B cell (primary cell): ENCODE results near the gene PRR33. TPM values are rescaled to one million over a fixed set of nuclear protein-coding genes. Genes with fewer than 3 reads are reported as not detected.
A peak's percentile ranks its signal among the peaks of the same experiment; 100 is the strongest.
"Not testable (repeated sequence)": the region's sequence is repeated elsewhere in the genome, so short reads cannot be mapped to it uniquely, and the experiment has no call there.

Source experiments
- ATAC-seq: fragments of 200-7000 bp; cut with Tn5 transposase; one replicate; pipeline ENCODE4 v1.10.0; 2021; ENCODE audit warnings: low read depth, mild to moderate bottlenecking, moderate number of reproducible peaks, moderate library complexity
- CTCF ChIA-PET: fragments of 350-600 bp; sonication (Branson Sonifier 250); formaldehyde crosslinking; loops from one replicate; lab custom pipeline; 2021; ENCODE audit warnings: antibody characterized with exemption, inconsistent platforms; lab: Charles Lee
- POLR2A ChIA-PET: fragments of 350-600 bp; sonication (Branson Sonifier 250); formaldehyde crosslinking; loops from one replicate; lab custom pipeline; 2021; ENCODE audit warnings: antibody characterized with exemption; lab: Charles Lee
- DNase-seq: peaks from one replicate; pipeline ENCODE4 v3.0.0; 2013
- H2AFZ ChIP-seq: 2 replicates; pipeline ENCODE4 v1.6.1; 2012; ENCODE audit warnings: mild to moderate bottlenecking, low read depth, low read length; ENCODE audit not compliant: insufficient read depth, poor library complexity, severe bottlenecking
- H3K27ac ChIP-seq, 2 donors: 1 replicate in 1 of 2; 2 replicates in 1 of 2; pipeline ENCODE4 v1.5.1; 2012 to 2013; ENCODE audit warnings: low read length in 2 of 2, mild to moderate bottlenecking in 2 of 2, moderate library complexity in 1 of 2
- H3K27me3 ChIP-seq, 4 experiments: fragments of 200-600 bp in 1 of 4; sonication (generic) in 1 of 4; replicated peaks in 1 of 4; 1 replicate in 2 of 4; 2 replicates in 2 of 4; pipeline versions ENCODE4 v1.6.1 to v1.7.0; 2013 to 2016; ENCODE audit warnings: low read length in 3 of 4, mild to moderate bottlenecking in 2 of 4, mixed read lengths in 1 of 4, moderate library complexity in 1 of 4; ENCODE audit not compliant: insufficient read depth in 4 of 4, control insufficient read depth in 3 of 4; ENCODE audit errors: control extremely low read depth in 1 of 4
- H3K36me3 ChIP-seq, 2 experiments: replicated peaks in 1 of 2; 1 replicate in 1 of 2; 2 replicates in 1 of 2; pipeline versions ENCODE4 v1.6.1 to v1.7.1; 2013; ENCODE audit warnings: low read length in 1 of 2; ENCODE audit not compliant: insufficient read depth in 2 of 2, control insufficient read depth in 1 of 2; ENCODE audit errors: control extremely low read depth in 1 of 2, extremely low read depth in 1 of 2
- H3K4me1 ChIP-seq, 2 donors: fragments of 200-600 bp in 1 of 2; sonication (generic) in 1 of 2; 1 replicate in 1 of 2; 2 replicates in 1 of 2; pipeline versions ENCODE4 v1.5.1 to v1.6.1; 2013 to 2017; ENCODE audit warnings: low read length in 2 of 2; ENCODE audit not compliant: control insufficient read depth in 2 of 2, insufficient read depth in 2 of 2
- H3K4me2 ChIP-seq: replicated peaks from 2 replicates; pipeline ENCODE3; 2012; ENCODE audit warnings: mild to moderate bottlenecking, low read depth, low read length; ENCODE audit not compliant: poor library complexity, severe bottlenecking
- H3K4me3 ChIP-seq, 5 experiments: fragments of 200-600 bp in 1 of 5; sonication (generic) in 1 of 5; 1 replicate in 3 of 5; 2 replicates in 2 of 5; pipeline versions ENCODE4 v1.5.1 to v1.7.0; 2011 to 2016; ENCODE audit warnings: low read length in 4 of 5, mild to moderate bottlenecking in 4 of 5, low read depth in 2 of 5, control low read depth in 1 of 5, moderate library complexity in 1 of 5; ENCODE audit not compliant: insufficient read depth in 1 of 5; ENCODE audit errors: control extremely low read depth in 1 of 5, extremely low read depth in 1 of 5
- H3K79me2 ChIP-seq: fragments of 200-600 bp; sonication (generic); one replicate; pipeline ENCODE4 v1.6.0; 2016; ENCODE audit warnings: low read length; ENCODE audit not compliant: control insufficient read depth, insufficient read depth
- H3K9ac ChIP-seq: fragments of 200-600 bp; sonication (generic); 2 replicates; pipeline ENCODE4 v1.6.1; 2017; ENCODE audit warnings: mild to moderate bottlenecking, low read length, moderate library complexity
- H3K9me3 ChIP-seq, 3 donors: one replicate each; pipeline versions ENCODE4 v1.6.1 to v1.7.1; 2013; ENCODE audit warnings: low read length in 2 of 3; ENCODE audit not compliant: control insufficient read depth in 2 of 3, insufficient read depth in 1 of 3; ENCODE audit errors: control extremely low read depth in 1 of 3
- H4K20me1 ChIP-seq: 2 replicates; pipeline ENCODE4 v1.6.0; 2012; ENCODE audit warnings: mild to moderate bottlenecking, low read length; ENCODE audit not compliant: insufficient read depth, control insufficient read depth, poor library complexity, severe bottlenecking
- H3K27ac Mint-ChIP-seq: one replicate; pipeline ENCODE4 v1.8.0; 2021; ENCODE audit warnings: mixed read lengths
- H3K27me3 Mint-ChIP-seq: one replicate; pipeline ENCODE4 v1.8.0; 2021; ENCODE audit warnings: mixed read lengths
- H3K4me1 Mint-ChIP-seq: one replicate; pipeline ENCODE4 v1.8.0; 2021; ENCODE audit warnings: mixed read lengths
- H3K4me3 Mint-ChIP-seq: one replicate; pipeline ENCODE4 v1.8.0; 2021; ENCODE audit warnings: mixed read lengths
- H3K9me3 Mint-ChIP-seq: one replicate; pipeline ENCODE4 v1.8.0; 2022; ENCODE audit warnings: mixed read lengths; ENCODE audit not compliant: insufficient read depth
- CTCF ChIP-seq: fragments of 200-600 bp; IDR thresholded peaks from one replicate; pipeline ENCODE4 v1.8.0; 2022; ENCODE audit warnings: antibody characterized with exemption, mild to moderate bottlenecking
- EZH2 ChIP-seq: IDR thresholded peaks from 2 replicates; pipeline ENCODE4 v1.6.1; 2012; ENCODE audit warnings: borderline replicate concordance, low read depth, mild to moderate bottlenecking, moderate library complexity, low read length; ENCODE audit not compliant: insufficient read depth, poor library complexity, severe bottlenecking
- WGBS: methylation state at CpG from one replicate; pipeline ENCODE4 v1.1.5; 2013; ENCODE audit warnings: missing lambda C conversion rate; ENCODE audit not compliant: insufficient coverage; 5-methylcytosine and 5-hydroxymethylcytosine counted together
- intact Hi-C: fragments of 100-400 bp; cut with micrococcal nuclease; formaldehyde crosslinking; loops from one replicate; pipeline ENCODE4 v1.10.0; 2022
- polyA plus RNA-seq: library from polyadenylated mRNA; depleted of rRNA; stranded (reverse); fragments of >200 nt; gene quantifications from 2 replicates; pipeline ENCODE4 v1.2.3, GENCODE V29; 2012
- total RNA-seq, 2 donors: library from RNA; stranded (reverse); fragments of 120-200 nt in 1 of 2; gene quantifications; 1 replicate in 1 of 2; 2 replicates in 1 of 2; pipeline versions ENCODE4 v1.2.3 to v1.2.4, GENCODE V29; 2013 to 2022

Gene PRR33
- total and polyA plus RNA-seq, 2 donors (not counting 1 experiment from before 2014, with no cell fraction given): not detected

GRCh38 chr11:1876361-1877063, 15.2 kb downstream of the PRR33 start:
- peaks cover 86% of the 10 kb centered on the region for H3K79me2 ChIP-seq
- H3K27me3 ChIP-seq: no peaks in the 10 kb centered on the region
- no peak overlapping the region for H3K9ac ChIP-seq
- Mint-ChIP-seq H3K27ac (peak overlapping the region; percentile 46), H3K9me3 (no peaks in the 10 kb centered on the region), H3K4me3 (no peak overlapping the region), H3K4me1 (peaks cover 65% of the 10 kb centered on the region), H3K27me3 (no peaks in the 10 kb centered on the region)
- no peak overlapping the region for H2AFZ ChIP-seq
- H3K4me3 ChIP-seq: no peak overlapping the region
- intact Hi-C loops: no loop called here
- ATAC-seq (no peak), DNase-seq (no peak)
- WGBS: 61% methylated on average over 20 of the region's 26 CpGs
- no peaks in the 10 kb centered on the region for H3K9me3 ChIP-seq
- POLR2A ChIA-PET: interaction anchor here (0.6 kb wide), 1 partner anchor 26 kb away, joined by 3 read pairs; no protein-coding TSS in a partner anchor
- peaks cover 0 to 30% of the 10 kb centered on the region in 2 experiments for H3K36me3 ChIP-seq
- peaks cover 100% of the 10 kb centered on the region for H4K20me1 ChIP-seq
- peaks cover 35 to 83% of the 10 kb centered on the region in 2 donors for H3K4me1 ChIP-seq
- CTCF ChIA-PET: interaction anchor here (1.1 to 2.2 kb wide), 7 partner anchors 12 to 275 kb away, joined by 3 to 10 read pairs (median 5); no protein-coding TSS in a partner anchor
- TF ChIP-seq EZH2 (no peak), CTCF (peak; percentile 29)
- peak overlapping the region in 1 of 2 donors; percentile 3 for H3K27ac ChIP-seq
- H3K4me2 ChIP-seq: peak overlapping the region; percentile 12

DNA sequence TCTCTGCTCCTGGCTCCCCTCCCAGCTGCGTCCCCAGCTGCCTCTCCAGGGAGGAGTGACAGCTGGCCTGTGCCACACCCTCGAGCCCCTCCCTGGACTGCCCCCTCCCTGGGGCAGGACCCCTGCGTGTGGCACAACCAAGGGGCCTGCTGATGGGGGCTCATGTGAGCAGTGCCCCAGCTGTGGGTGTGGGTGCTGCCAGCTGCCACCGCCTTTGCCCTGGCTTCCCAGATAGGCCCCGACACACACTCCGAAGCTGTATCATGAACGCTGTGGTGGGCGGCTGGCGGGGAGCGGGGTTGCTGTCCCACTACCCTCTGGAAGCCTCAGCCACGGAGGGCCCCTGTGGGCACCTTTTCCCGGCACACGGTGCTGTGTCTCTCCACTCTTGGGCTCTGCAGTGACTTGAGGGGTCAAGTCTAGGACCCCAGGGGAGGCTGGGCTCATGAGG, 15.8 kb downstream of the PRR33 start:
- H3K4me3 ChIP-seq, H3K9me3 Mint-ChIP-seq, H3K27me3 ChIP-seq, H3K9me3 ChIP-seq, ATAC-seq, H2AFZ ChIP-seq, POLR2A ChIA-PET, H3K27me3 Mint-ChIP-seq, intact Hi-C loops, H3K4me3 Mint-ChIP-seq, DNase-seq, H3K9ac ChIP-seq: not testable (repeated sequence)
- H3K27ac Mint-ChIP-seq: peak overlapping the region; percentile 46
- H3K4me2 ChIP-seq: peak overlapping the region; percentile 12
- peak overlapping the region in 1 of 2 donors; percentile 3 for H3K27ac ChIP-seq
- WGBS: 72% methylated on average over 11 of the region's 13 CpGs
- H4K20me1 ChIP-seq: peaks cover 100% of the 10 kb centered on the region
- H3K79me2 ChIP-seq: peaks cover 90% of the 10 kb centered on the region
- CTCF ChIA-PET: interaction anchor here (1.2 to 2.2 kb wide), 6 partner anchors 13 to 276 kb away, joined by 4 to 10 read pairs (median 6); no protein-coding TSS in a partner anchor
- H3K4me1 ChIP-seq: peaks cover 34 to 83% of the 10 kb centered on the region in 2 donors
- peaks cover 63% of the 10 kb centered on the region for H3K4me1 Mint-ChIP-seq
- peaks cover 0 to 26% of the 10 kb centered on the region in 2 experiments for H3K36me3 ChIP-seq
